Right lobe of liver (tissue), 6 donors: ENCODE measurements around the gene BANP. TPM values are rescaled to one million over a fixed set of nuclear protein-coding genes. Genes with fewer than 3 reads are reported as not detected.
A peak's percentile ranks its signal among the peaks of the same experiment; 100 is the strongest.

Experiments used
- ATAC-seq, 4 donors: fragments of 200-7000 bp; cut with Tn5 transposase; one replicate each; pipeline ENCODE4 v1.9.1; 2020; ENCODE audit warnings: mild to moderate bottlenecking in 4 of 4, moderate library complexity in 4 of 4
- DNase-seq, 3 donors: peaks; one replicate each; pipeline ENCODE4 v3.0.0-alpha.2; 2020
- H3K27ac ChIP-seq, 3 donors: fragments of 200-600 bp; one replicate each; pipeline ENCODE4 v1.8.0; 2022
- H3K27me3 ChIP-seq, 2 donors: fragments of 200-600 bp; one replicate each; pipeline ENCODE4 v1.8.0; 2022
- H3K36me3 ChIP-seq, 4 donors: fragments of 200-600 bp; sonication (generic) in 1 of 4; one replicate each; pipeline versions ENCODE4 v1.5.1 to v1.8.0; 2017 to 2022; ENCODE audit warnings: control low read depth in 1 of 4
- H3K4me1 ChIP-seq, 4 donors: fragments of 200-600 bp; sonication (generic) in 1 of 4; one replicate each; pipeline versions ENCODE4 v1.5.1 to v1.8.0; 2017 to 2022; ENCODE audit warnings: control low read depth in 1 of 4
- H3K4me3 ChIP-seq, 3 donors: fragments of 200-600 bp; one replicate each; pipeline ENCODE4 v1.8.0; 2022
- H3K9me3 ChIP-seq, 4 donors: fragments of 200-600 bp; sonication (generic) in 1 of 4; one replicate each; pipeline versions ENCODE4 v1.5.1 to v1.8.0; 2017 to 2022; ENCODE audit warnings: control low read depth in 1 of 4
- CTCF ChIP-seq, 4 donors: fragments of 200-600 bp in 3 of 4; fragments of 450-650 bp in 1 of 4; IDR thresholded peaks; one replicate each; pipeline versions ENCODE4 v1.5.1 to v1.8.0; 2016 to 2022; ENCODE audit warnings: antibody characterized with exemption in 4 of 4, mild to moderate bottlenecking in 2 of 4
- POLR2A ChIP-seq: fragments of 450-650 bp; IDR thresholded peaks from one replicate; pipeline ENCODE4 v1.6.1; 2017; ENCODE audit warnings: antibody characterized with exemption, mild to moderate bottlenecking
- WGBS: methylation state at CpG from one replicate; pipeline ENCODE4 v1.1.6; 2018; ENCODE audit warnings: low coverage, low lambda C conversion rate; ENCODE audit not compliant: insufficient coverage; ENCODE audit errors: missing lambda C conversion rate; 5-methylcytosine and 5-hydroxymethylcytosine counted together
- intact Hi-C, 2 donors: fragments of 100-400 bp; cut with DNase I; formaldehyde crosslinking; loops; one replicate each; pipeline versions ENCODE4 v1.11.2 to v1.14.1; 2022
- total RNA-seq, 6 experiments: library from RNA; depleted of rRNA in 2 of 6; stranded (reverse); fragments of >200 nt in 2 of 6; fragmentation: NEBNext Ultra II Directional in 3 of 6; extraction: Animal tissue kit (Norgen Biotek cat#: 25700) in 3 of 6; gene quantifications; one replicate each; pipeline versions ENCODE4 v1.1.0 to v1.2.4, GENCODE V29; 2016 to 2023
- donor health status: DM: no; HTN: yes; CAD: no.
- donor health status: DM: no; HTN: no; CAD: no.
- donor health status: DM: no; HTN: no; CAD: no.
- donor health status: DM: no; HTN: yes; CAD: no.
- donor health status: DM: no; HTN: yes; CAD: no.

The BANP gene
- total RNA-seq, 6 experiments from 2014 or later, result 11.2 to 20.7 (median 18.8) TPM

DNA sequence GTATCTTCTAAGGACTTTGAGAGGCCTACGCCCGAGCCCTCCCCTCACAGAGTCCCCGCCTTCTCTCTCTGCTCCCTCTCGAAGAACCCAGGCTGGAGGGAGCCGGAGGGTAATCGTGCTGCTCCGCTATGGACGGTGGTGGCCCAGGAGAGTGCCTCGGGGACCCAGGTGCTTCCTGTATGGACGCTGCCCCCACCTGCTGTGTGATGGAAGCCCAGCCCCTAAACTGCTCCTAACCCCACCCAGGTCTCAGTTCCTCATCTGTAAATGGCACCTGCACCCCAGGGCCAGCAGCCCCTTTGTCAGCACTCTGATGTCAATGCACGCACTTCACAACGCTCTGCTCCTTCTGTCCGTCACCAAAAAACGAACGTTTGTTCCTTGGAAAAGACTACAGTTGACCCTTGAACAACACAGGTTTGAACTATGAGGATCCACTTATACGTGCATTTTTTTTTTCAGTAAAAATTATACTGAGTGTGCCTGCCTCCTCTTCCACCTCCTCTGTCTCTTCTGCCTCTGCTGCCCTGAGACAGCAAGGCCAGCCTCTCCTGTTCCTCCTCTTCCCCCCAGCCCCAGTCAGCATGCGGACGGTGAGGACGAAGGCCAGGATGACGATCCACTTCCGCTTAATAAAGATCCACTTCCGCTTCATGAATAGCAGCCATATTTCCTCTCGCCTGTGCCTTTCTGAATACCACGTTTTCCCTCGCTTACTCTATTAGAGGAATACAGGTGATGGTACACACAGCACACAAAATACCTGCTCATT lies 118.3 kb downstream of the BANP start:
- peaks cover 0 to 33% (median 0%) of the 10 kb centered on the region in 4 donors for H3K36me3 ChIP-seq
- 81% methylated on average over 22 of the region's 25 CpGs for WGBS
- no peaks in the 10 kb centered on the region for H3K4me1 ChIP-seq
- no peaks in the 10 kb centered on the region for H3K27me3 ChIP-seq
- TF ChIP-seq CTCF (IDR thresholded peaks at IDR 0.05) (no peak), POLR2A (no peak)
- no peak overlapping the region for H3K4me3 ChIP-seq
- no peak overlapping the region for H3K27ac ChIP-seq
- ATAC-seq, result peak in 1 of 4 donors; percentile 18
- intact Hi-C loops, result no loop called here
- DNase-seq, result peak in 1 of 3 donors; percentile 45
- H3K9me3 ChIP-seq, result no peaks in the 10 kb centered on the region

GRCh38 chr16:88070341-88070740 lies 119.1 kb downstream of the BANP start:
- WGBS, result 86% methylated on average over 10 of the region's 12 CpGs
- no peak for ATAC-seq
- Histone ChIP-seq H3K4me1 (no peaks in the 10 kb centered on the region), H3K9me3 (no peaks in the 10 kb centered on the region), H3K27ac (no peak overlapping the region), H3K27me3 (no peaks in the 10 kb centered on the region), H3K36me3 (peaks cover 0 to 27% (median 0%) of the 10 kb centered on the region in 4 donors), H3K4me3 (no peak overlapping the region)
- TF ChIP-seq CTCF (IDR thresholded peaks at IDR 0.05) (no peak), POLR2A (no peak)
- no peak for DNase-seq
- intact Hi-C loops, result no loop called here

- H3K9me3 ChIP-seq, result no peaks in the 10 kb centered on the region
- peaks cover 0 to 25% (median 0%) of the 10 kb centered on the region in 4 donors for H3K36me3 ChIP-seq
- intact Hi-C loops, result no loop called here
- peak in 1 of 3 donors; percentile 41 for DNase-seq
- no peak for TF ChIP-seq CTCF (IDR thresholded peaks at IDR 0.05)
- TF ChIP-seq POLR2A, result no peak
- no peak for ATAC-seq
- no peaks in the 10 kb centered on the region for H3K27me3 ChIP-seq
- WGBS, result 100% methylated on average over 2 of the region's 23 CpGs
- H3K4me1 ChIP-seq, result no peaks in the 10 kb centered on the region
- H3K4me3 ChIP-seq, result no peak overlapping the region
- no peak overlapping the region for H3K27ac ChIP-seq
Observed at GRCh38 chr16:88070989-88071625, 119.9 kb downstream of the BANP start.

DNA sequence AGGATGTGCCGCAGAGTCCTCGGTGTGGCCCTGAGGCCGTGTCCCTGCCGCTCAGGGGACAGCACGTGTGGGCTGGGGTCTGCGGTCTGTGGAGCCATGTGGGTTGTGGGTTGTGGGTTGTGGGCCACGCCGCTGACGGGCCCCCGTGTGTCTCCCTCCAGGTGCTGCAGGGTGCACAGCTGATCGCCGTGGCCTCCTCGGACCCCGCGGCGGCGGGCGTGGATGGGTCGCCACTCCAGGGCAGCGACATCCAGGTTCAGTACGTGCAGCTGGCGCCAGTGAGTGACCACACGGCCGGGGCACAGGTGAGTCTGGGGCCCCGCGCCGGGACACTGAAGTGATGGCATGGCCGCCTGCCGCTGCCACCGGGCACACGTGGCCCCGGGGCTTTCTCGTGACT lies 120.7 kb downstream of the BANP start:
- ATAC-seq (no peak), DNase-seq (peak in 1 of 3 donors; percentile 47)
- H3K36me3 ChIP-seq, result peaks cover 0 to 25% (median 0%) of the 10 kb centered on the region in 4 donors
- no peaks in the 10 kb centered on the region for H3K27me3 ChIP-seq
- intact Hi-C loops, result no loop called here
- no peak overlapping the region for H3K4me3 ChIP-seq
- no CpG with 5 or more reads among the region's 33 CpGs for WGBS
- H3K4me1 ChIP-seq, result no peaks in the 10 kb centered on the region
- no peak overlapping the region for H3K27ac ChIP-seq
- H3K9me3 ChIP-seq, result no peaks in the 10 kb centered on the region
- no peak for TF ChIP-seq POLR2A
- TF ChIP-seq CTCF (IDR thresholded peaks at IDR 0.05), result no peak
